AG20443 (cell line): ENCODE results near the gene UBXN6.

Experiments
- DNase-seq: peaks from one replicate; pipeline ENCODE4 v3.0.0; 2012; ENCODE audit warnings: low spot score, mixed read lengths

Gene UBXN6

DNA sequence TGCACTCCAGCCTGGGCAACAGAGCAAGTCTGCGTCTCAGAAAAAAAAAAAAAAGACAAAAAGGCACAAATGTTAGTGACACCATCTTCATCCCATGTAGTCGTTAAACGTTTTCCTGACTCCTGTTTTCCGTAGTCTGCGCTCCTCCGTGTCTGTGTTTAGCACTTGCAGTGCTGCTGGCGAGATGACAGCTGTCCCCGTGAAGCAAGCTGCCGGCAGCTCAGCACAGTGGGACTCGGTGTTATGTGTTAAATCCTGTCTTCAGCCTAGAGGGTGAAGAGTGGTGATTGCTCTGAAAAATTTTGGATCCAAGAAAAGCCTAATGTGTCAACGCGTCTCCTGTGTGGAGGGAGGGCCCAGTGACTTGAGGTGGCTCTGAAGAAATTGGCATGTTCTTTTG, 18.4 kb downstream of the UBXN6 start:
- no peak for DNase-seq

DNA sequence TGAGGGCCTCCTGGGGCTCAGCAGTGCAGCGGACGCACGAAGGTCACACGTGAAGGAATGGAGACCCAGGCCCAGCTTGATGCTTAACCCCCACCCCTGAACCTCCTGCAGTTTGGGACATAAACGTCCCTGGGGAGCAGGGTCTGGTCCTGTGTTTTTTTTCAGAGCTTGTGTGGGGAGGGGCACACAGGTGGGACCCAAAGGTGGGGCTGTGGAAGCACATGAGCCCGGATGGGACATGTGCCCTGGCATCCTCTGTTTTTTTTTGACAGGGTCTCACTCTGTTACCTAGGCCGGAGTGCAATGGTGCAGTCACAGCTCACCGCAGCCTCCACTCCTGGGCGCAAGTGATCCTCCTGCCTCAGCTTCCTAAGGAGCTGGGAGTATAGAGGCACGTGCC, 20.5 kb downstream of the UBXN6 start:
- DNase-seq = no peak

DNA sequence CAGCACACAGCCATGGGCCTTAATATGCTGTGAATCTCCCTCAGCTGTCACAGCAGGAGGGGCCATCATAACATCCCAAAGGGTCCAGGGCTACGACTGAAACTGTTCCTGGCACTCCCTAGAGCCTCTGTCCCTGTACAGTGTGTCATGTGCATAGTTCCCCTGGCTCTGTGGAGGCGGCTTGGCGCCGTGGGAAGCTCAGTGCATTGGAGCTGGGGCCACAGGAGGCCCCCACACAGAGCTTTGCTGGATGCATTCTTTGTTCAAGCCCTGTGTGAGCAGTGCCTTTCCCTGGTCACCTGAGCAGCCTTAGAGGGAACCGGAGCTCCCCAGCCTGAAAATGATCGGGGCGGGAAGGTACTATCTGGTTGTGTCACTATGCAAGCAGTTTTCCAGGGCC, 21.4 kb downstream of the UBXN6 start:
- no peak for DNase-seq

DNA sequence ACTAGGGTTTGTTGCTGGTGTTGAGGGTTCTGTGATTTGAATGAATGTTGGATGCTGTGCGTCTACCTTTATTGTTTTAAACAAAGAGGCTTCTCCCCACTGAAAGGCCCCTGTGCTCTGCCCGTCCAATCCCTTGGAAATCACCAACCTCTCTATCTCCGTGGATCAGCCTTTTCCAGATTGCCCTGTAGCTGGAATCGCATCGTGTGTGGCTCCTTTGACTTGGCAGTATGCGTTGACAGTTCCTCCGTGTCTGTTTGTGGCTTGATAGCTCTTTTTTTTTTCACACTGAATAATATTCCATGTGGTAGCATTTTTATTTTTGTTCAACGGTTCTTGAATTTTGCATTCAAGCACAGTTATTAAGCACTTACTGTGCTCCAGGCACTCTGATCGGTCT, 23.2 kb downstream of the UBXN6 start:
- no peak for DNase-seq

DNA sequence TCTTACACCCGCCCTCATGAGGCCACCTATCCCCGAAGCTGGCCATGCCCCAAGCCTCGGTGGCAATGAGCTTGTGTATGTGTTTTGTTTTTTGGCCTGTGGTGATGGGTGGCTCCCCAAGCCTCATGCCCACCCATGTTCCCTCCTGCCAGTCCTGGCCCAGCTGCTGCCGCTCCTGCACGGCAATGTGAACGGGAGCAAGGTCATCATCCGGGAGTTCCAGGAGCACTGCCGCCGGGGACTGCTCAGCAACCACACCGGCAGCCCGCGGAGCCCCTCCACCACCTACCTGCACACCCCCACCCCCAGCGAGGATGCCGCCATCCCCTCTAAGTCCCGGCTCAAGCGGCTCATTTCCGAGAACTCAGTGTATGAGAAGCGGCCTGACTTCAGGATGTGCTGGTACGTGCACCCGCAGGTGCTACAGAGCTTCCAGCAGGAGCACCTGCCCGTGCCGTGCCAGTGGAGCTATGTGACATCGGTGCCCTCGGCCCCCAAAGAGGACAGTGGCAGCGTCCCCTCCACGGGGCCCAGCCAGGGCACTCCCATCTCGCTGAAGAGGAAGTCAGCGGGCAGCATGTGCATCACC, 24.6 kb downstream of the UBXN6 start:
- DNase-seq = no peak

DNA sequence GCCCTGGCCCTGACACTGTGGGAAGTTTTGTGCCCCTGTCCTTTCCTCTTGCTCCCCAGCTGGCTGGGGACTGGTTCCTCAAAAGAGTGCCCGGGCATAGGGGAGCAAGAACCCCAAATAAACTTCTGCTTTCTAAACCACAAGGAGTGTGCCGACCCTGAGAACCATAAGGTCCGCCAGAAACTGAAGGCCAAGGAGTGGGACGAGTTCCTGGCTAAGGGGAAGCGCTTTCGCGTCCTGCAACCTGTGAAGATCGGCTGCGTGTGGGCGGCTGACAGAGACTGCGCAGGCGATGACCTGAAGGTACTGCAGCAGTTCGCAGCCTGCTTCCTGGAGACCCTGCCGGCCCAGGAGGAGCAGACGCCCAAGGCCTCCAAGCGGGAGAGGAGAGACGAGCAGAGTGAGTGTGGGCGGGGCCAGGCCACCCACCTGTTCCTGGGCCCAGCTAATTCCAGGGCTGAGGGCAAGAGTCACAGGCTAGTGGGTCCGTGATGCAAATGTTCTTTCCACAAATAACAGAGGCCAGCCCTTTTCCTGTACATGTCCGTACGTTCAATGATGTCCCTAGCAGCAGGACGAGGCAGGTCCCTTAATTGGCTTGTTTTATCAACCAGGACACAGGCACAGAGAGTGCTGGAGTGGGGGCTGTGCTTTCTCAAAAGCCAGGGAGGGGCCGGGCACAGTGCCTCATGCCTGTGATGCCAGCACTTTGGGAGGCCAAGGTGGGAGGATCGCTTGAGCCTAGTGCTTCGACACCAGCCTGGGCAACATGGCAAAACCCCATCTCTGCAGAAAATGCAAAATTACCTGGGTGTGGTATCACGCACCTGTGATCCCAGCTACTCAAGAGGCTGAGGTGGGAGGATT, 25.6 kb downstream of the UBXN6 start:
- DNase-seq = no peak

DNA sequence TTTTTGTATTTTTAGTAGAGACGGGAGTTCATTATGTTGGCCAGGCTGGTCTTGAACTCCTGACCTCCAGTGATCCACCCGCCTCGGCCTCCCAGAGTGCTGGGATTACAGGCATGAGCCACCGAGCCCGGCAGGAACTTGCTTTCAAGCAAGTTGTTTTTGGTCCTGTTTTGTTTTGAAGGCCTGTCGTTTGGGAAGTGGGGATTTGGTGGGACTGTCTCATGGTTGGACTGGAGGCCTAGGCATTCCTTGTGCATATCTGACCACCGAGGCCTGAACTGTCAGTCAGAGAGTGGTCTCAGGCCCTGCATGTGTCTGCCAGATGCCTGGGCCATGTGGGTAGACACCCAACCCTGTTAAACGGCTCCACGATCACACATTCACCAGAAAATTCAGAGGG, 26.3 kb downstream of the UBXN6 start:
- no peak for DNase-seq

DNA sequence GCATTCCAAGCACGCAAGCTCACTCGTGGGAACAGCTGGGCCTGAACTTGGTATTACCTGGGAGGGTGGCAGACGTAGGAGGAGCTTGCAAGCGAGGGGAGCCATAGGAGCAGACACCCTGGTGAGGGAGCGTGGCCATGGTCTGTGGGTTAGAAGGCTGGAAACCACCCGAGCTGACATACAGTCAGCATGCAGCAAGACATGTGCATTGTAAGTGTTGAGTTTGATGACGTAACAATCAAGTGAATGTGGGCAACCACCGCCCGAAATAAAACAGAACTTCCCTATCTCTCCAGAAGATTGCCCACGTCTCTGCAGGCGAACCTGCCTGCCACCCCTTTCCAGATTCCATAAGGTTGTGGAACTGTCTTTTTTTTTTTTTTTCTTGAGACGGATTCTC, 26.8 kb downstream of the UBXN6 start:
- DNase-seq = no peak

DNA sequence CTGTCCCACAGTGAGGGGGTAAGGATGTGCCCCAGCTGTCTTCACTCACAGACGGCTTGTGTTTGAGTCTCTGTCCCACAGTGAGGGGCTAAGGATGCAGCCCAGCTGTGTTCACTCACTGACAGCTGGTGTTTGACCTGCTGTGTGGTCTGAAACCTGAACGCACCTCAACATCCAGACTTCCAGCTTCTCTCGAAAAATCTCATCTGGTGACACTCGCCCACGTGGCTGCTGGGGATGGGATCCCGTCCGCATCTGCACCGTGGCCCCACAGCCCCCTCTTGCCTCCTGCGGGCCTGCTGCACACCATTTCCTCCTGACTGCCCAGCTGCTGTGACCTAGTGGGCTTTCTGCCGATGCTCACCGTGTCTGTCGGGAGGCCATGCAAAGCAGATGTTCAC, 27.8 kb downstream of the UBXN6 start:
- no peak for DNase-seq

DNA sequence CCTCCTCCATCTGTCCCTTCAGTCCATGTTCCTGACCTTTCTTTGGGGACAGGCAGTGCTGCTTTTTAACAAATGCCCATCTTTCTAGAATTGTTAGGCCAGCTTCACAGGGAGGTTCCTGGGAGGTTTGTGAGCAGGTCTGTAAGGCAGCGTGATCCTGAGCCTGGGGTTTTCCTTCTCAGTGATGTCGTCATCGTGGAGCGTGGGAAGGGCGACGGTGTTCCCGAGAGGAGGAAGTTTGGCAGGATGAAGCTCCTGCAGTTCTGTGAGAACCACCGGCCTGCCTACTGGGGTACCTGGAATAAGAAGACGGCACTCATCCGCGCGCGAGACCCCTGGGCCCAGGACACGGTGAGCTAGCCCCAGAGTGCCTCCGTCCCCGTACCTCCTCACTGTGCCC, 28.3 kb downstream of the UBXN6 start:
- no peak for DNase-seq

DNA sequence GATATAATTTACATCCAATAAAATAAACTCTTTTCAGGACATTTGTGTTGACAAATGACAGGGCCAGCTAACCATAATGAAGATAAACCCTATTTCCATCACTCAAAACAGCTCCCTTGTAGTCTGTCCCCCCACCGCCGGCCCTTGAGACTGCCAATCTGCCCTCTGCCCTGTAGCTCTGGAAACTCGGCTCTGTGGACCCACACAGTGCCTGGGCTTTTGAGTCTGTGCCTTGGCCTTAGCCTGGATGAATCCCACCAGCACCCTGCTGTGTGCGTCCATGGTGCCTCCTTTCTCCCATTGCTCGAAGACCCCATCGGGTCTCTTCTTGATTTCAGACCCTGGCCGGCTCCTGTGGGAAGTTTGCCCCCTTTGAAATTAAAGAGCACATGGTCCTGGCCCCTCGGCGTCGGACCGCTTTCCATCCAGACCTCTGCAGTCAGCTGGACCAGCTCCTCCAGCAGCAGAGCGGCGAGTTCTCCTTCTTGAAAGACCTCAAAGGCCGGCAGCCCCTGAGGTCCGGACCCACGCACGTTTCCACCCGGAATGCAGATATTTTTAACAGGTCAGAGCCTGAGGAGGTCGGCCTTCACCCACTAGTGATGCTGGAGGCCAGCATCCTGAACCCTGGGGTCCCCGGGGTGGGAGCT, 29.1 kb downstream of the UBXN6 start:
- DNase-seq = no peak

DNA sequence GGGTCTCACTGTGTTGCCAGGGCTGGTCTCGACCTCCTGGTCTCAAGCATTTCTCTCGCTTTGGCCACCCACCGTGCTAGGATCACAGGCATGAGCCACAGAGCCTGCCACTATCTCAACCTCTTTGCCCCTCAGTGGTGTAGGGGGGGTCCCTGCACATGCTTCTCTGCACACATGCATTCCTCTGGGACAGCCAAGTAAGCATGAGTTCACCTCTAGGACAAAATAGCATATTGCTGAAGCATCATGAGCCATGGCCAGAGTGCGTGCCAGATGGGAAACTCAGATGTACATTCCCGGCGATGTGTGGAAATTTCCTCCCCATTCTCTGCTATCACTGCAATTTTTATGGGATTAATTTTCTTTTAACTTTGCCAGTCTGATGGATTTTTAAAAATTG, 32.1 kb downstream of the UBXN6 start:
- DNase-seq = peak; percentile 91

DNA sequence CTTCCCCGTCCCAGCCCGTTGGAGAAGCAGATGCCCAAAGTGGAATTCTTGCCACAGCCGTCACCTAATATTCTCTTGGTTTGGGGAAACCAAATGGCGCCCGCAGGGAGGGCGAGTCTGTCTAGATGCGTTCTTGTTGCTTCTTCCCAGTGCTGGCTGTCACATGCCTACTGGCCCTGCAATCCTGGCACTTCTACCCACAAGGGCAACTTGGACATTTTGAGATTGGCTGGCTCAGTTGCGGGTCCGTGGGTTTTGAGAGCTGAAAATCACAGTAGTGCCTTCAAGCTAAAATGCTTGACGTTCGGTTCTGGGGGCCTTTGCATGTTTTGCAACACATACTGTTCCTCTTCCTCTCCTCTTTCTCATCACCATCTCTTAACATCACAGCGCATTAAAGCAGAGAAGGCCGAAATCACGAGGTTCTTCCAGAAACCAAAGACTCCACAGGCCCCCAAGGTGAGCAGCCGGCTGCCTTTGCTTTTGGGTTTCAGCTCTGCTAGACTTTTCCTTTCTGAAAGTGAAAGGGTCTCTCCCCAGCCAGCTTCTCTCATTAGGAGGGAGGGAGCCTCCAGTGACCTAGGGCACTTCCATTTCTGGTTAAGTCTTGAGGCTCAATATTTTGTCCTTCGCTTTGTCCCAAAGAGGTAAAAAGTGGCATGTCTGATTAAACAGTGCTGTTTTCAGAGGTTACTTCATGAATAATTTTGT, 34.0 kb downstream of the UBXN6 start:
- no peak for DNase-seq

DNA sequence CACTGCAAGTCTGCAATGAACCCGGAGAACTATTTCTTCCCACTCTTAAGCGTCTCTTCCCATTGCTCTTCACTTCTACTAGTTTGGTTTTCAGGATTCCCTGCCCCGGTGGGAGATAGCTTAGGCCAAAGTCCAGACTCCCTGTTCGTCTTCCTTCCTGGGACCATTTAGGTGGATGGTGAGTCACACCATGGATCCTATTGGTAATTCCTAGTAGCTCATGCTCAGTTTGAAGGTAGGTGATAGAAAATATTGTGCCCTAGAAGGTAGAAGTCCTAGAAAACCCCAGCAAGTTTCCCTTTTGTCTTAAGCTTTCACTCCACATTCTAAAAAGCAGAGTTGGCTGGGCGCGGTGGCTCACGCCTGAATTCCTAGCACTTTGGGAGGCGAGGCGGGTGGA, 41.3 kb downstream of the UBXN6 start:
- DNase-seq = no peak

DNA sequence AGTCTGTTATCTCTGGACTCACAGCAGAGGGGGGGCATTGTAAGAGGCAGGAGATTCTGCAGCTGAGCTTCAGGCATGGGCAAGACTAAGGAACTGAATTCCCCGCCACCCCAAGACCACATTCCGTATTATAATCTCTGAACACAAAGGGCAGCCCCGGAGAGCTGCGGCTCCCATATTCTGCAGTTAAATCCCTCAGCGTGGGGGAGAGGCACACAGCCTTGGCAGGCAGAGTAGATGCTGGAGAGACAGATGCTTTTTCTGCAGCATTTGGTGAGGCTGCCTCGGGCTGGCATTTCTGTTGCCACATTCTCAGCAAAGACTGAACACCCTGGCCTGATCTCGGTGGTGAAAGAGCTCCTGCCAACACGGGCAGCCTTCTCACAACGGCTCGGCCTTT, 42.2 kb downstream of the UBXN6 start:
- DNase-seq = no peak

DNA sequence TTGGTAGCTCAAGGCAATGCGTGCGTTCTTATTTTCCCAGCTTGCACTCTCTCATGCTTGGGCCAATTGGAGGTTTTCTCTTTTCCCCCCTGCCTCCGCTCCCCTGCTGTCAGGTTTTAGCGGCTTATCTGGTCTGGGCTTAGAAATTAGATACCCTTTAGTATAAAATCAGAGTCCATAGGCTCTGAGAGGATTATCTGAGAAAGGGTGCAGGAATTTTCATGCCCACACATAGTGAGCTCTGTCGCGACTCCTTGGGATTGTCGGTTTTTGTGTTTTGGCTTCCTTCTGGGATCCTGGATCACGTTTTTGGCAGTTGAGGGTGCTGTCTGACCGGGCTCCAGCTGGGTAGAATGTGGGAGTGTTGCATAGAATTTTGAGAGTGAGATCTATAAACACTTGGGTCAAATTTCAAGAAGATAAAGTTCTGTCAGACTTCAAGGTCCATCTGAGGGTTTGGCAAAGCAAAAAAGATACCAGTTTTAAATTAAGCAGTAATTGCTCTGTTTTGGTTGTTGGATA, 42.7 kb downstream of the UBXN6 start:
- DNase-seq = no peak

DNA sequence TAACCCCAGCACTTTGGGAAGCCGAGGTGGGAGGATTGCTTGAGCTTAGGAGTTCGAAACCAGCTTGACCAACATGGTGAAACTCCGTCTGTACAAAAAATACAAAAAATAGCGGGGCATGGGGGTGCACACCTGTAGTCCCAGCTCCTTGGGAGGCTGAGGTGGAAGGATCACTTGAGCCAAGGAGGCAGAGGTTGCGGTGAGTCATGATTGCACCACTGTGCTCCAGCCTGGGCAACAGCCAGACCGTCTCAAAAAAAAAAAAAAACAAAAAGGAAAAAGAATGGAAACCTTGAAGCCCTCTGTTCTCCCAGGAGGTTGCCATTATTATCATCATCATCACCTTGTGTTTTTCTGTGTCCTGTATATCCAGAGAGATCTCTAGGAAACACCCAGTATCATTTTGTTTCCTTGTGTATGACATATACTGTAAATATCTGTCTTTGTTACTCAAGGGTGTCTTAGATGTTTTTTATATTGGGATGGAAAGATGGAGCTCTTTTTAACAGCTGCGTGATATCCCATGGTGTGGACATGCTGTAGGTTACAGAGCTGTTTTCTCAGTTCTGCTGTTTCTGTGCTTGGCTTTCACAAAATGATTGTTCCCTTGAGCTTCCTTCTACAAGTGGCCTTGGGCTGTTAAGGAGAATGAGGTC, 43.3 kb downstream of the UBXN6 start:
- DNase-seq = no peak

DNA sequence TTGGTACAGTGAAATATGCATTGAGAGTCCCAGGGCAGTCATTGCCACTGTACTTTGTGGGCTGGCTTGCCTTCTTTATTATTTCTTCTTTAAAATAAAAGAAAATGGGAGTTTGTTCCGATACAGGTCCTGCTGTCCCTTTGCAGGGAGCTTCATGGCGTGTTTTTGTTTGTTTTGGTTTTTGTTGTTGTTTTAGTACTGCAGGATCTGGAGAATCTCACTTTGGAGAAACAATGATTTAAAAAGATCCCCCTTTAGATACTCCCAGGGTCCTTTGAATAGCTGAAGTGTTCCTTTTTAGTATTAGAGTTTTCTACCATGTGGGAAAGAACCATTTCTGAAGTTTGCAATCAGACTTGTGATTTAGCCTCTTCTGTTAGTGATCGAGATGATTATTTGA, 44.0 kb downstream of the UBXN6 start:
- no peak for DNase-seq

DNA sequence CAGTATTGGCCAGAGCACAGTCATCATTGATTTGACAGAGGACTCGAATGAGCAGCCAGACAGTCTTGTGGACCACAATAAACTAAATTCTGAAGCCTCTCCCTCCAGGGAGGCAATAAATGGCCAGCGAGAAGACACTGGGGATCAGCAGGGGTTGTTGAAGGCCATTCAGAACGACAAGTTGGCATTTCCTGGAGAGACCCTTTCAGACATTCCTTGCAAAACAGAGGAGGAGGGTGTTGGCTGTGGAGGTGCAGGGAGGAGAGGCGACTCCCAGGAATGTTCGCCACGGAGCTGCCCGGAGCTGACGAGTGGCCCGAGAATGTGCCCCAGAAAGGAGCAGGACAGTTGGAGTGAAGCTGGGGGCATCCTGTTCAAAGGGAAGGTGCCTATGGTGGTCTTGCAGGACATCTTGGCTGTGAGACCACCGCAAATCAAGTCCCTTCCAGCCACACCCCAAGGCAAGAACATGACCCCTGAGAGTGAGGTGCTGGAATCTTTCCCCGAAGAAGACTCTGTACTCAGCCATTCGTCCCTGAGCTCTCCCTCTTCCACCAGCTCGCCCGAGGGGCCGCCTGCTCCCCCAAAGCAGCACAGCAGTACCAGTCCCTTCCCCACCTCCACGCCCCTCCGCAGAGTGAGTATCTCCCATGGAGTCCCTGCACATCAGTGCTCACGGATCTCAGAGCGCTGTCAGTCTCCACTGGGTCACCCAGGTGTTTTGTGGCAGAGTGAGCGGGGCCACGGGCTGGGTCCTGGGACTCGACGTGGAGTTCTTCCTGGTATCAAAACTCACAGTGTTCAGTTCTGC, 48.3 kb downstream of the UBXN6 start:
- DNase-seq = no peak

DNA sequence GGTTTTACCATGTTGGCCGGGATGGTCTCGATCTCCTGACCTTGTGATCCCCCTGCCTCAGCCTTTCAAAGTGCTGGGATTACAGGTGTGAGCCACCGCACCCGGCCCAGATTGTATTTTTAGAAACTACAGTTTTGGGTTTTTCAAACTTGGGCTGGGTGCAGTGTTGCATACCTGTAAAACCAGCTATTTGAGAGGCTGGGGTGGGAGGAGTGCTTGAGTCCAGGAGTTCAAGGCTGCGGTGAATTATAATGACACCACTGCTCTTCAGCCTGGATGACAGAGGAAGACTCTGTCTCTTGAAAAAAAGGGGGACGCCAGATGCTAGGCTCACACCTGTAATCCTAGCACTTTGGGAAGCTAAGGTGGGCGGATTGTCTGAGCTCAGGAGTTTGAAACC, 51.0 kb downstream of the UBXN6 start:
- DNase-seq = no peak

DNA sequence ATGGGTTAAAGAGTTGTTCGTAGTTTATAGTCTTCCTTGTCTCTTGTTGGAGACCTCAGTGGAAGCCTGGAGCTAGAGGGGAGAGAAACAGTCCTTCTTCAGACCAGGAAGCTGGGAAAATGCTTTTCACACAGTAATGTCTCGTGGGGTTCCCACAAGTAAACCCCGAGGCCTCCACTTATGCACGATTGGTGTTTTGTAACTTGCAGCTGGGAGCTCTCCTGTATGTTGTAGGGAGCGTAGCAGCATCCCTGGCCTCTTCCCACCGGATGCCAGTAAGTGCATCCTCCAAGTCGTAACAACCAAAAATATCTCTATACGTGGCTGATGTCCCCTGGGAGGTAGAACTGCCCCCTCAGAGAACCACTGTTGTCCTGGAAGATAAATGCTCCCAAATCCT, 51.6 kb downstream of the UBXN6 start:
- DNase-seq = no peak
